ENCODE measurements around the gene GCFC2. TPM values are rescaled to one million over a fixed set of nuclear protein-coding genes. Genes with fewer than 3 reads are reported as not detected.

Gene GCFC2
- total RNA-seq, 2 donors from 2014 or later, result 13.5 to 24.8 TPM

GRCh38 chr2:75632813-75633212, 77.9 kb downstream of the GCFC2 start:
- no peak overlapping the region for H3K4me3 Mint-ChIP-seq
- no peak overlapping the region for H3K27ac Mint-ChIP-seq
- H3K9me3 Mint-ChIP-seq, result no peaks in the 10 kb centered on the region
- ATAC-seq, result no peak
- DNase-seq (ENCODE audit: low spot score), result no peak
- H3K36me3 Mint-ChIP-seq, result no peaks in the 10 kb centered on the region
- H3K27me3 Mint-ChIP-seq, result peaks cover 26% of the 10 kb centered on the region in 2 donors
- H3K4me1 Mint-ChIP-seq (ENCODE audit: low read depth in 2 of 2), result no peaks in the 10 kb centered on the region

GRCh38 chr2:75632091-75632701, 78.5 kb downstream of the GCFC2 start:
- no peak for ATAC-seq
- no peak overlapping the region for H3K27ac Mint-ChIP-seq

GRCh38 chr2:75627902-75628504, 82.7 kb downstream of the GCFC2 start:
- H3K9me3 Mint-ChIP-seq, result no peaks in the 10 kb centered on the region
- peaks cover 21 to 27% of the 10 kb centered on the region in 2 donors for H3K27me3 Mint-ChIP-seq
- ATAC-seq (peak; percentile 67 to 72), DNase-seq (ENCODE audit: low spot score) (no peak)
- no peaks in the 10 kb centered on the region for H3K36me3 Mint-ChIP-seq
- no peaks in the 10 kb centered on the region for H3K4me1 Mint-ChIP-seq (ENCODE audit: low read depth in 2 of 2)
- H3K27ac Mint-ChIP-seq, result no peak overlapping the region
- H3K4me3 Mint-ChIP-seq, result no peak overlapping the region

More at GRCh38 chr2:75632091-75632701, 78.5 kb downstream of the GCFC2 start:
- no peaks in the 10 kb centered on the region for H3K36me3 Mint-ChIP-seq
- H3K27me3 Mint-ChIP-seq, result peaks cover 20 to 22% of the 10 kb centered on the region in 2 donors
- DNase-seq (ENCODE audit: low spot score), result no peak
- no peaks in the 10 kb centered on the region for H3K4me1 Mint-ChIP-seq (ENCODE audit: low read depth in 2 of 2)
- no peaks in the 10 kb centered on the region for H3K9me3 Mint-ChIP-seq
- no peak overlapping the region for H3K4me3 Mint-ChIP-seq

GRCh38 chr2:75622929-75623328, 87.8 kb downstream of the GCFC2 start:
- Mint-ChIP-seq H3K36me3 (no peaks in the 10 kb centered on the region), H3K4me1 (ENCODE audit: low read depth in 2 of 2) (no peaks in the 10 kb centered on the region), H3K9me3 (no peaks in the 10 kb centered on the region), H3K27ac (no peak overlapping the region), H3K4me3 (no peak overlapping the region), H3K27me3 (peaks cover 27 to 37% of the 10 kb centered on the region in 2 donors)
- DNase-seq (ENCODE audit: low spot score), result no peak
- no peak for ATAC-seq

GRCh38 chr2:75622500-75622899, 88.2 kb downstream of the GCFC2 start:
- ATAC-seq, result no peak

GRCh38 chr2:75621228-75621627, 89.5 kb downstream of the GCFC2 start:
- Mint-ChIP-seq H3K36me3 (no peaks in the 10 kb centered on the region), H3K27ac (no peak overlapping the region), H3K27me3 (peaks cover 30 to 45% of the 10 kb centered on the region in 2 donors), H3K9me3 (no peaks in the 10 kb centered on the region), H3K4me3 (no peak overlapping the region), H3K4me1 (ENCODE audit: low read depth in 2 of 2) (no peaks in the 10 kb centered on the region)
- no peak for ATAC-seq
- no peak for DNase-seq (ENCODE audit: low spot score)

More at GRCh38 chr2:75622500-75622899, 88.2 kb downstream of the GCFC2 start:
- DNase-seq (ENCODE audit: low spot score), result no peak
- no peaks in the 10 kb centered on the region for H3K9me3 Mint-ChIP-seq
- no peaks in the 10 kb centered on the region for H3K4me1 Mint-ChIP-seq (ENCODE audit: low read depth in 2 of 2)
- no peak overlapping the region for H3K4me3 Mint-ChIP-seq
- H3K27ac Mint-ChIP-seq, result no peak overlapping the region
- H3K27me3 Mint-ChIP-seq, result peaks cover 30 to 41% of the 10 kb centered on the region in 2 donors
- H3K36me3 Mint-ChIP-seq, result no peaks in the 10 kb centered on the region

- Mint-ChIP-seq H3K27ac (no peak overlapping the region), H3K4me3 (no peak overlapping the region), H3K4me1 (ENCODE audit: low read depth in 2 of 2) (no peaks in the 10 kb centered on the region), H3K36me3 (no peaks in the 10 kb centered on the region), H3K27me3 (peaks cover 30 to 43% of the 10 kb centered on the region in 2 donors), H3K9me3 (no peaks in the 10 kb centered on the region)
- ATAC-seq, result no peak
- DNase-seq (ENCODE audit: low spot score), result no peak
These were observed 90.6 kb downstream of the GCFC2 start for GRCh38 chr2:75619956-75620740.

GRCh38 chr2:75616933-75617332, 93.8 kb downstream of the GCFC2 start:
- Mint-ChIP-seq H3K27me3 (peaks cover 27 to 32% of the 10 kb centered on the region in 2 donors), H3K27ac (no peak overlapping the region), H3K9me3 (no peaks in the 10 kb centered on the region), H3K4me1 (ENCODE audit: low read depth in 2 of 2) (no peaks in the 10 kb centered on the region), H3K36me3 (no peaks in the 10 kb centered on the region), H3K4me3 (no peak overlapping the region)
- ATAC-seq (no peak), DNase-seq (ENCODE audit: low spot score) (no peak)

GRCh38 chr2:75616406-75616805, 94.3 kb downstream of the GCFC2 start:
- ATAC-seq (no peak), DNase-seq (ENCODE audit: low spot score) (no peak)
- Mint-ChIP-seq H3K27me3 (peaks cover 27 to 32% of the 10 kb centered on the region in 2 donors), H3K36me3 (no peaks in the 10 kb centered on the region), H3K4me1 (ENCODE audit: low read depth in 2 of 2) (no peaks in the 10 kb centered on the region), H3K4me3 (no peak overlapping the region), H3K27ac (no peak overlapping the region), H3K9me3 (no peaks in the 10 kb centered on the region)

- ATAC-seq, result no peak
- Mint-ChIP-seq H3K27ac (no peak overlapping the region), H3K27me3 (peaks cover 29 to 38% of the 10 kb centered on the region in 2 donors), H3K36me3 (no peaks in the 10 kb centered on the region), H3K9me3 (no peaks in the 10 kb centered on the region), H3K4me1 (ENCODE audit: low read depth in 2 of 2) (no peaks in the 10 kb centered on the region), H3K4me3 (no peak overlapping the region)
- no peak for DNase-seq (ENCODE audit: low spot score)
These were observed 96.5 kb downstream of the GCFC2 start for GRCh38 chr2:75614162-75614651.

GRCh38 chr2:75612862-75613243, 97.9 kb downstream of the GCFC2 start:
- ATAC-seq (no peak), DNase-seq (ENCODE audit: low spot score) (no peak)
- Mint-ChIP-seq H3K36me3 (no peaks in the 10 kb centered on the region), H3K27me3 (peaks cover 30 to 43% of the 10 kb centered on the region in 2 donors), H3K9me3 (no peaks in the 10 kb centered on the region), H3K27ac (no peak overlapping the region), H3K4me3 (no peak overlapping the region), H3K4me1 (ENCODE audit: low read depth in 2 of 2) (no peaks in the 10 kb centered on the region)

Data from natural killer cell treated with Interleukin-12 subunit alpha and Interleukin-12 subunit beta and Interleukin-15 and Interleukin-18, amount 100 ng/mL, for 72 hours (primary cell).